Natural killer cell (primary cell): ENCODE data around the gene ZNF474. TPM values are rescaled to one million over a fixed set of nuclear protein-coding genes. Genes with fewer than 3 reads are reported as not detected.

Experiments used
- ATAC-seq, 3 donors: fragments of 150-1000 bp in 2 of 3; fragments of 200-7000 bp in 1 of 3; cut with Tn5 transposase; 1 replicate in 1 of 3; 2 replicates in 2 of 3; pipeline ENCODE4 v1.10.0; 2021; ENCODE audit warnings: mild to moderate bottlenecking in 2 of 3, moderate library complexity in 2 of 3
- DNase-seq, 2 donors: peaks; one replicate each; pipeline versions ENCODE4 v3.0.0 to v3.0.0-alpha.2; 2013 to 2021; ENCODE audit warnings: mixed read lengths in 1 of 2
- H3K27ac ChIP-seq: one replicate; pipeline ENCODE4 v1.5.1; 2013; ENCODE audit warnings: mild to moderate bottlenecking, low read length
- H3K27me3 ChIP-seq: one replicate; pipeline ENCODE4 v1.6.1; 2013; ENCODE audit warnings: low read length; ENCODE audit not compliant: control insufficient read depth, insufficient read depth
- H3K36me3 ChIP-seq: one replicate; pipeline ENCODE4 v1.6.1; 2013; ENCODE audit warnings: low read length; ENCODE audit not compliant: control insufficient read depth, insufficient read depth
- H3K4me1 ChIP-seq: one replicate; pipeline ENCODE4 v1.6.1; 2013; ENCODE audit warnings: low read length; ENCODE audit not compliant: control insufficient read depth, insufficient read depth
- H3K4me3 ChIP-seq: one replicate; pipeline ENCODE4 v1.5.1; 2013; ENCODE audit warnings: low read length
- H3K9me3 ChIP-seq: one replicate; pipeline ENCODE4 v1.6.1; 2013; ENCODE audit warnings: low read length; ENCODE audit not compliant: control insufficient read depth, insufficient read depth
- H3K27ac Mint-ChIP-seq, 2 donors: one replicate each; pipeline ENCODE4 v1.8.0; 2022; ENCODE audit warnings: mild to moderate bottlenecking in 2 of 2, mixed read lengths in 2 of 2, moderate library complexity in 1 of 2
- H3K27me3 Mint-ChIP-seq, 2 donors: one replicate each; pipeline ENCODE4 v1.8.0; 2022; ENCODE audit warnings: low read depth in 2 of 2, mixed read lengths in 2 of 2
- H3K36me3 Mint-ChIP-seq: one replicate; pipeline ENCODE4 v1.8.0; 2022; ENCODE audit warnings: mixed read lengths
- H3K4me1 Mint-ChIP-seq, 2 donors: one replicate each; pipeline ENCODE4 v1.8.0; 2022; ENCODE audit warnings: mixed read lengths in 2 of 2
- H3K4me3 Mint-ChIP-seq: one replicate; pipeline ENCODE4 v1.8.0; 2022; ENCODE audit warnings: mild to moderate bottlenecking, moderate library complexity, mixed read lengths
- H3K9me3 Mint-ChIP-seq, 2 donors: one replicate each; pipeline ENCODE4 v1.8.0; 2022; ENCODE audit warnings: mixed read lengths in 2 of 2
- WGBS: methylation state at CpG from one replicate; pipeline ENCODE4 v1.1.7; 2013; ENCODE audit warnings: missing lambda C conversion rate; ENCODE audit not compliant: insufficient coverage; 5-methylcytosine and 5-hydroxymethylcytosine counted together
- intact Hi-C: fragments of 100-400 bp; cut with micrococcal nuclease; formaldehyde crosslinking; loops from one replicate; pipeline ENCODE4 v1.14.2; 2022
- total RNA-seq, 4 donors: library from RNA; stranded (reverse); fragments of 120-200 nt in 1 of 4; gene quantifications; one replicate each; pipeline versions ENCODE4 v1.2.3 to v1.2.4, GENCODE V29; 2013 to 2022
- TF ChIP-seq, protein P1 (sequence below): fragments of 200-600 bp; IDR thresholded peaks from one replicate; pipeline ENCODE4 v1.8.0; 2022; ENCODE audit warnings: antibody characterized with exemption

Gene ZNF474
- total RNA-seq, 3 donors from 2014 or later (not counting 1 experiment from before 2014, with no cell fraction given), result 0.21 TPM; not detected in 2

DNA sequence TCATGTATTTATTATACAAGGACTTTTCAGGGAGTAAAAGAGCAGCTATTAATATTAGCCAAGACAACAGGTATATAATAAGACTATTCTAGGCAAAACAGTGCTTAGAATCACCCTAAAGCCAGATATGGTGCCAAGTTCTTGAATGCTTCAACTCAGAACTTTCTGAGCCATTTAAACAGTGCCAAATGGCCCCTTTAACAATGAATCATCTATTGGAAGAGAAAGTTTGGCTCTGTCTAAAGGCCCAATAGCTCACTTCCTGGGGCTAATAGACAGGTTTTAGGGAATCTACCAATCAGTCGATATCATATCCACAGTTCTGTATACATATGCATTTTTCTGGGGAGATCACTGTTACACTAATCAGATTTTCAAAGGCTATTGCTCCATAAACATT lies 42.9 kb downstream of the ZNF474 start:
- H3K27me3 Mint-ChIP-seq, result no peaks in the 10 kb centered on the region
- WGBS, result 100% methylated on average over 1 of the region's 1 CpG
- Histone ChIP-seq H3K36me3 (no peaks in the 10 kb centered on the region), H3K27me3 (no peaks in the 10 kb centered on the region), H3K9me3 (no peaks in the 10 kb centered on the region), H3K27ac (no peak overlapping the region), H3K4me1 (no peaks in the 10 kb centered on the region), H3K4me3 (no peak overlapping the region)
- no peak overlapping the region for H3K27ac Mint-ChIP-seq
- H3K36me3 Mint-ChIP-seq, result no peaks in the 10 kb centered on the region
- peaks cover 0 to 5% of the 10 kb centered on the region in 2 donors for H3K9me3 Mint-ChIP-seq
- intact Hi-C loops, result no loop called here
- H3K4me1 Mint-ChIP-seq, result no peaks in the 10 kb centered on the region
- DNase-seq (no peak), ATAC-seq (no peak)
- TF ChIP-seq, protein P1, sequence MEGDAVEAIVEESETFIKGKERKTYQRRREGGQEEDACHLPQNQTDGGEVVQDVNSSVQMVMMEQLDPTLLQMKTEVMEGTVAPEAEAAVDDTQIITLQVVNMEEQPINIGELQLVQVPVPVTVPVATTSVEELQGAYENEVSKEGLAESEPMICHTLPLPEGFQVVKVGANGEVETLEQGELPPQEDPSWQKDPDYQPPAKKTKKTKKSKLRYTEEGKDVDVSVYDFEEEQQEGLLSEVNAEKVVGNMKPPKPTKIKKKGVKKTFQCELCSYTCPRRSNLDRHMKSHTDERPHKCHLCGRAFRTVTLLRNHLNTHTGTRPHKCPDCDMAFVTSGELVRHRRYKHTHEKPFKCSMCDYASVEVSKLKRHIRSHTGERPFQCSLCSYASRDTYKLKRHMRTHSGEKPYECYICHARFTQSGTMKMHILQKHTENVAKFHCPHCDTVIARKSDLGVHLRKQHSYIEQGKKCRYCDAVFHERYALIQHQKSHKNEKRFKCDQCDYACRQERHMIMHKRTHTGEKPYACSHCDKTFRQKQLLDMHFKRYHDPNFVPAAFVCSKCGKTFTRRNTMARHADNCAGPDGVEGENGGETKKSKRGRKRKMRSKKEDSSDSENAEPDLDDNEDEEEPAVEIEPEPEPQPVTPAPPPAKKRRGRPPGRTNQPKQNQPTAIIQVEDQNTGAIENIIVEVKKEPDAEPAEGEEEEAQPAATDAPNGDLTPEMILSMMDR, result no peak
- no peak overlapping the region for H3K4me3 Mint-ChIP-seq

DNA sequence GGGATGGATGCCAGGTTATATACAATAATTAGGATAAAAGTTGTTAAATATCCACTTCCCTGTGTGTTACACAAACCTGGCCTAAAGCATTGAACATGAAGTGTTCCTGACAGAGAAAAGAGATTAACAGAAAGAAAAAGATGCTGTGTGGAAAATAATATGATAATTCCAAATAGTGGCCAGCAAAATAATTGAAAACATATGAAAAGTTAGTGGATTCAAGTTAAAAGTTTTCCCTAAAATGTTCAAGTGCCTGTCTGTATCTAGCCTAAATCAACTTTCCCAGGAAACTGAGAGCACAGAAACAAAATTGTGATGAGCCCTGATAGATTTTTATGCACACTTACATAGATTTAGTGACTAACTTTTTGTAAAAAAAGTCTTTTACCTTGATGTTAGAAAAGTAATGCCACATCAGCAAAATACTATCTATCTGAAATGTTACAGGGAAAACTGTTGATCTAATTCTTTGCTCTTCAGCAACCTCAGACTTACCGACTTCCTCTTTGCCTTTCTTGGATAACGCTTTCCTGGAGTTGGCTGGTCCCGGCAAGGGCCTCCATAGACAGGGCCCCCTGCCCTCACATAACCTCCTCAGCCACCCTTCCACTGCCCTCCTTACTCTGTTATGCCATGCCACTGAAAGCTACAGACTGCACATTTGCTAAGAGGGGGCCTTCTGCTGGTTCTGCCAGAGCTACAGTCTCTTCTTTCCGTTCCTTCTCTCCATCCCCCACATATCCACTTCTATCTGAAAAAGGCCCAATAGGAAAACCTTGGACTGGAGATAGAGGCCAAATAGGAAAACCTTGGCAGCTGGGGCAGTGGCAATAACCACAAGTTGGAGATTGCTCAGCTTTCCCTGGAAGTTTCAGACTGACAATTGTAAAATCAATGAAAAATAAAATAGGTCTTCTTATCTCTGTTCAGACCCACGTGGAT lies 44.4 kb downstream of the ZNF474 start:
- Mint-ChIP-seq H3K27ac (no peak overlapping the region), H3K4me1 (no peaks in the 10 kb centered on the region), H3K36me3 (no peaks in the 10 kb centered on the region), H3K9me3 (peaks cover 0 to 3% of the 10 kb centered on the region in 2 donors), H3K27me3 (no peaks in the 10 kb centered on the region), H3K4me3 (no peak overlapping the region)
- H3K36me3 ChIP-seq, result no peaks in the 10 kb centered on the region
- no peaks in the 10 kb centered on the region for H3K4me1 ChIP-seq
- no peak for ATAC-seq
- no peaks in the 10 kb centered on the region for H3K27me3 ChIP-seq
- H3K4me3 ChIP-seq, result no peak overlapping the region
- WGBS, result 20% methylated on average over 5 of the region's 5 CpGs
- intact Hi-C loops, result no loop called here
- no peak overlapping the region for H3K27ac ChIP-seq
- H3K9me3 ChIP-seq, result no peaks in the 10 kb centered on the region
- no peak for DNase-seq
- TF ChIP-seq, protein P1, result no peak

DNA sequence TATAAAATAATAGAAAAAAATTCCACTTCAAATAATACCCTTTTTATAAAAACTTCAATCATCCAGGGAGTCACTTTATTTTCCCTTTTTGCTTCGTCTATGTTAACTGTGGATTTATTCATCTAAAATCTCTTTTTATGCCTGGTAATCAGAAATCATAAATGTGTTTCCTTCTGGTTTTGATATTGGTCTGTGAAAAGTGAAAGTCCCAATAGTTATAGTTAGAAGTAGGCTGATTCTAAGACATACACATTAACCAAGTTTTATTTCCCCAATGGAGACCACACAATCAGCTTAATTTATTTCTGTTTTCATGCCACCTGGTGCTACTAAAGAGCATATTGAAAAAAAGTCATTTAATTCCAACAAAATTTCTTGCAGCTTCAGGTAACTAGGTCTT lies 45.7 kb downstream of the ZNF474 start:
- peaks cover 0 to 4% of the 10 kb centered on the region in 2 donors for H3K9me3 Mint-ChIP-seq
- no peaks in the 10 kb centered on the region for H3K27me3 Mint-ChIP-seq
- H3K36me3 Mint-ChIP-seq, result no peaks in the 10 kb centered on the region
- no CpG with 5 or more reads among the region's 1 CpG for WGBS
- H3K27ac ChIP-seq, result no peak overlapping the region
- H3K4me1 Mint-ChIP-seq, result no peaks in the 10 kb centered on the region
- H3K27ac Mint-ChIP-seq, result no peak overlapping the region
- H3K9me3 ChIP-seq, result no peaks in the 10 kb centered on the region
- H3K36me3 ChIP-seq, result no peaks in the 10 kb centered on the region
- ATAC-seq (no peak), DNase-seq (no peak)
- intact Hi-C loops, result no loop called here
- TF ChIP-seq, protein P1, result no peak
- no peak overlapping the region for H3K4me3 Mint-ChIP-seq
- H3K27me3 ChIP-seq, result no peaks in the 10 kb centered on the region
- H3K4me3 ChIP-seq, result no peak overlapping the region
- no peaks in the 10 kb centered on the region for H3K4me1 ChIP-seq

DNA sequence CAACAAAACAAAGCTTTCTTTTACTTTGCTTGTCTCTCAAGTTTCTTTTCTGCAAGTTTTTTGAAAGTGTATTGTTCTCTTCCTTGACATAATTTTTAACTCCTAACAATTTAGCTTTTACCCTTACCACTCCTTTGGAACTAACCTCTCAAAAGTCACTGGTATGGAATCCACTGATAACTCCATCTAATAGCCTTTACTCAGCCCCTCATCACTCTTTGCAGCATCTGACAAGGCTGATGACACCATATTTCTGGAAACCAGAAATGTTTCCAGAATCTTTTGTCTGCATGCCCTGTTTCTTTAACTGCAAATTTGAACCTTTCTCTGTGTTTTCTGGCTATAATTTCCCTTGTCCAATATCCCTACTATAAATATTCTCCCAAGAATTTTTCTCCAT lies 46.5 kb downstream of the ZNF474 start:
- no peak overlapping the region for H3K4me3 ChIP-seq
- no peaks in the 10 kb centered on the region for H3K36me3 ChIP-seq
- Mint-ChIP-seq H3K27me3 (no peaks in the 10 kb centered on the region), H3K36me3 (no peaks in the 10 kb centered on the region), H3K9me3 (peaks cover 0 to 4% of the 10 kb centered on the region in 2 donors), H3K4me1 (no peaks in the 10 kb centered on the region), H3K27ac (no peak overlapping the region), H3K4me3 (no peak overlapping the region)
- no peak overlapping the region for H3K27ac ChIP-seq
- ATAC-seq, result no peak
- intact Hi-C loops, result no loop called here
- TF ChIP-seq, protein P1, result no peak
- no peaks in the 10 kb centered on the region for H3K9me3 ChIP-seq
- no peaks in the 10 kb centered on the region for H3K27me3 ChIP-seq
- no peaks in the 10 kb centered on the region for H3K4me1 ChIP-seq
- no peak for DNase-seq
